Ovary (tissue), 3 donors: ENCODE measurements around the gene ALKBH2.

Experiments used
- CTCF ChIP-seq, 3 donors: fragments of 450-650 bp in 2 of 3; fragments of 200-600 bp in 1 of 3; IDR thresholded peaks; one replicate each; pipeline versions ENCODE4 v1.5.1 to v1.8.0; 2016 to 2022; ENCODE audit warnings: antibody characterized with exemption in 3 of 3, mild to moderate bottlenecking in 1 of 3
- POLR2A ChIP-seq: fragments of 450-650 bp; IDR thresholded peaks from one replicate; pipeline ENCODE4 v1.6.1; 2017; ENCODE audit warnings: antibody characterized with exemption, mild to moderate bottlenecking, moderate library complexity
- donor health status: DM: no; HTN: no; CAD: no.

- TF ChIP-seq CTCF (IDR thresholded peaks at IDR 0.05): no peak
- no peak for TF ChIP-seq POLR2A
These were observed 39.7 kb downstream of the ALKBH2 start for GRCh38 chr12:109053382-109054123.
